COLO668 (cell line): Measurements from ENCODE around the gene FAM107B.

Experiments
- DNase-seq: peaks from one replicate; lab custom pipeline; 2025; ENCODE audit not compliant: unreplicated experiment; lab: John Stamatoyannopoulos, UW

Gene FAM107B

DNA sequence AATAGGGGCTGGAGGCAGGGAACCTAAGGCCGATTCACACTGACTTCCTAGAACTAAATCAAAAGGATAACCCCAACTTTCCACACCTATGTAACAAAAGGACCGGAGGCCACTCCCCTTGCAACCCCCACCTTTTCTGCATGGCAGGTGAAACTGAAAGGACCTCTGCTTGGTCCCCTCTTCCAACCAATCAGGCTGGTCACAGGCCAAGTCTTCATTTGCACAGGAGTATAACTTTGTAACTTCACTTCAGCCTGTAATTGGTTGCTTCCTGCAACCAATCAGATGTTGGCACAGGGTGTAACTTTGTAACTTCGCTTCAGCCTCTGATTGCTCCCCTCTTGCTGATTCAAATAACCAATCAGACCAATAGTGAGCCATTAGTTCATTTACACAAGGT is 190.0 kb downstream of the FAM107B start:
- DNase-seq, result no peak

DNA sequence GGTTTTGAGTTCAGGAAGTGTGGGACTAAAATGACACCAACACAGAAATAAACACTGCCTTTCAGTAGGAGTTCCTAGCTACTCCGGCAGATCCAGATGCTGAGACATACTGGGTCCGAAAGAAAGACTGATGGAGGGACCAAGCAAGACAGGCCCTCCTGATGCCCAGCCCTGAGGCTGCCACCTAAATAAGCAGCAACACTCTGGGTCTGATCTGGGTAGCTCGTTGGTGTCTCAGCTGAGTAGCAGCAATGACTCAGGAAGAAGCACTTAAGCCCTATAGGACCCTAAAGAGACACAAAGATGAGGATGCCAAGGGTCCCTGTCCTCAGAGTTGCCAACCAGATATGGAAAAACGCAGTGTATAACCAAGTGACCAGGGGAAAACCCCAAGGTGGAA is 190.7 kb downstream of the FAM107B start:
- DNase-seq, result no peak

GRCh38 chr10:14583252-14583651 is 191.4 kb downstream of the FAM107B start:
- no peak for DNase-seq

DNA sequence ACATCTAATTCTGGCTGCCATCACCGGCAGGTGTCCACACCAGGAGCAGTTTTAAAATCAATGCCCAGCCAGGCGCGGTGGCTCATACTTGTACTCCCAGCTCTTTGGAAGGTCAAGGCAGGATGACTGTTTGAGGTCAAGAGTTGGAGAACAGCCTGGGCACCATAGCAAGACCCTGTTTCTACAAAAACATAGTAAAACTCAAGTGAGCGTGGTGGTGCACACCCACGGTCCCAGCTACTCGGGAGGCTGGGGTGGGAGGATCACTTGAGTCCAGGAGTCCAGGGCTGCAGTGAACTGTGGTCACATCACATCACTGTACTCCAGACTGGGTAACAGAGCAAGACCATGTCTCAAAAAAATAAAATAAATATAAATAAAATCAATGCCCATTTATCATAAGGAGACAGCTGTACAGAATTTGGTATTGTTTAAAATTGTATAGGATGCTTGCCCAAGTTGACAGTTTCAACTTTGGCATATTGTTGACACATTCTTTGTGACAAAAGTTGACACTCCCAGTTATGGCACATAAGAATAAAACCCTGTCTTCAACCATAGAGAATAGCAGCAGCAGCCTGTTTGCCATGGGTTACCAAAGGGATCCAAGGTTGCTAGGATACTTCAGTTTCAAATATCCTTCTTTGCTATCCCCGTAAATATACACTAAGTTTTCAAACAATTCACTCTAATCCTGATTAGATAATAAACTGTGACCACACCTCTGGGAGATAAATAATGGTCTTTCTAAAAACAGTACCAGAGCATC is 193.0 kb downstream of the FAM107B start:
- no peak for DNase-seq

- no peak for DNase-seq
These were observed 193.9 kb downstream of the FAM107B start for GRCh38 chr10:14580671-14581332.

GRCh38 chr10:14579405-14579804 is 195.3 kb downstream of the FAM107B start:
- DNase-seq, result no peak

- no peak for DNase-seq
These were observed 196.4 kb downstream of the FAM107B start for GRCh38 chr10:14578060-14578952.

- DNase-seq, result no peak
These were observed 199.8 kb downstream of the FAM107B start for GRCh38 chr10:14574885-14575284.

- no peak for DNase-seq
These were observed 200.4 kb downstream of the FAM107B start for GRCh38 chr10:14574291-14574690.

- DNase-seq, result no peak
These were observed 200.9 kb downstream of the FAM107B start for GRCh38 chr10:14573666-14574261.

- DNase-seq, result no peak
These were observed 201.9 kb downstream of the FAM107B start for GRCh38 chr10:14572811-14573210.

GRCh38 chr10:14571866-14572507 is 202.7 kb downstream of the FAM107B start:
- no peak for DNase-seq

- no peak for DNase-seq
These were observed 203.9 kb downstream of the FAM107B start for GRCh38 chr10:14570800-14571199.

- no peak for DNase-seq
These were observed 205.2 kb downstream of the FAM107B start for GRCh38 chr10:14569274-14570060.

DNA sequence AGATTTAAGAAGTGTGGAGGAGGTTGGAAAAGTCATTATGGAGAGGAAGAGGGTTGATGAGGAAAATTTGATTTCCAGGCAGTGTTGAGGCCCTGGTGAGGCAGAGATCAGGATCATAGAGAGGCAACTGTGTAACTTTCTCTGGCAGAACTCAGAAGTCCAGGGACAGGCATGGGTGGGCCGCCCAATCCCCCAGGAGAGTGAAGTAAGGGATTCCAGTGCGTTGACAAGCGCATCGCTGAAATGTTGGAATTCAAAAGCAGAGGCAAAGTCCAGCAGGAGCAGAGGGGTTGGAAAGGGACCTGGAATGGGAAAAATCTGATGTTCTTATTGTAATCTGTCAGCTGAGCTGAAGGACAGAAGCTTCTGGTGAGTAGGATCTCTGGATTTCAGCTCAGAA is 207.3 kb downstream of the FAM107B start:
- no peak for DNase-seq

- DNase-seq, result no peak
These were observed 208.2 kb downstream of the FAM107B start for GRCh38 chr10:14566498-14566897.

- DNase-seq, result no peak
These were observed 209.5 kb downstream of the FAM107B start for GRCh38 chr10:14565199-14565598.

DNA sequence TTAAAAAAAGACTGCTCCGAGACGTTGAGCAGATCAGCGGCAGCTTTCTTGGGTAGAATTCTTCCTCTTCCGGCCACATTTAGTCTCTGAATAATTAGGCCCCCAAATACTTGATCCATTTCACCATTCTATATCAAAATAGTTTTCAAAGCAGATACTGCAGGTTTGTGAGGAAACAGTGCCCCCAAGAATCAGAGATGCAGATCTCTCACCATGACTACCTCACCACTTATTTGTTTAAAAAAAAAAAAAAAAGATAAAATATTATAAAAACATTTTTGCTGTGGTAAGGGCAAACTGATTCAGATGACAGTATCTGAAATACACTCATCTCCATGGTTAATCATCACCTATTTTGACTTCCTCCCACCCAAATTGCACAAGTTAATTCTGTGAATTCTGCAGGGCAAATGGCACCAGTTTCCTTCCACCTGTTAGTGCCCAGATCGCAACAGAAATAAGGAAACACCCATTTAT is 210.4 kb downstream of the FAM107B start:
- DNase-seq, result no peak

GRCh38 chr10:14563359-14563940 is 211.2 kb downstream of the FAM107B start:
- no peak for DNase-seq

- no peak for DNase-seq
These were observed 211.7 kb downstream of the FAM107B start for GRCh38 chr10:14563076-14563336.
